HEK293 (cell line): ENCODE data around the gene PKMYT1.

Source experiments
- BCL11A ChIP-seq: fragments of 450-650 bp; formaldehyde crosslinking; IDR thresholded peaks from 2 replicates; pipeline ENCODE4 v1.5.1; 2016; ENCODE audit warnings: low read depth, missing biosample characterization, missing genetic modification characterization
- EGR2 ChIP-seq: fragments of 450-650 bp; formaldehyde crosslinking; IDR thresholded peaks from 2 replicates; pipeline ENCODE4 v1.5.1; 2016; ENCODE audit warnings: low read depth, missing biosample characterization, missing genetic modification characterization
- HOXC10 ChIP-seq: sonication (generic); formaldehyde crosslinking; IDR thresholded peaks from 2 replicates; pipeline ENCODE4 v1.8.1; 2023; ENCODE audit warnings: mild to moderate bottlenecking, missing genetic modification reagents
- MEIS1 ChIP-seq: sonication (generic); formaldehyde crosslinking; IDR thresholded peaks from 2 replicates; pipeline ENCODE4 v1.8.1; 2022; ENCODE audit warnings: missing genetic modification reagents, mild to moderate bottlenecking, borderline replicate concordance
- MYNN ChIP-seq: fragments of 450-650 bp; formaldehyde crosslinking; IDR thresholded peaks from 2 replicates; pipeline ENCODE4 v1.5.1; 2016; ENCODE audit warnings: missing biosample characterization, missing genetic modification characterization, borderline replicate concordance
- MZF1 ChIP-seq: fragments of 450-650 bp; formaldehyde crosslinking; IDR thresholded peaks from 2 replicates; pipeline ENCODE4 v1.5.1; 2017; ENCODE audit warnings: missing biosample characterization, missing genetic modification characterization, borderline replicate concordance
- SP2 ChIP-seq: fragments of 450-650 bp; formaldehyde crosslinking; IDR thresholded peaks from 2 replicates; pipeline ENCODE4 v1.5.1; 2016; ENCODE audit warnings: missing biosample characterization, missing genetic modification characterization
- ZBTB48 ChIP-seq: fragments of 450-650 bp; formaldehyde crosslinking; IDR thresholded peaks from 2 replicates; pipeline ENCODE4 v1.5.1; 2016; ENCODE audit warnings: missing biosample characterization, missing genetic modification characterization
- ZBTB8A ChIP-seq: fragments of 450-650 bp; formaldehyde crosslinking; IDR thresholded peaks from 2 replicates; pipeline ENCODE4 v1.5.1; 2016; ENCODE audit warnings: missing biosample characterization, missing genetic modification characterization
- ZFHX2 ChIP-seq: fragments of 450-650 bp; formaldehyde crosslinking; conservative IDR thresholded peaks from 2 replicates; pipeline ENCODE4 v1.5.1; 2016; ENCODE audit warnings: missing biosample characterization, missing genetic modification characterization
- ZNF112 ChIP-seq: fragments of 450-650 bp; formaldehyde crosslinking; IDR thresholded peaks from 2 replicates; pipeline ENCODE4 v1.5.0; 2017; ENCODE audit warnings: missing biosample characterization, missing genetic modification characterization
- ZNF121 ChIP-seq: fragments of 450-650 bp; formaldehyde crosslinking; IDR thresholded peaks from 2 replicates; pipeline ENCODE4 v1.5.1; 2016; ENCODE audit warnings: missing biosample characterization, missing genetic modification characterization
- ZNF132 ChIP-seq: fragments of 450-650 bp; formaldehyde crosslinking; IDR thresholded peaks from 2 replicates; pipeline ENCODE4 v1.5.1; 2017; ENCODE audit warnings: missing biosample characterization, missing genetic modification characterization, borderline replicate concordance
- ZNF19 ChIP-seq: fragments of 450-650 bp; formaldehyde crosslinking; IDR thresholded peaks from 2 replicates; pipeline ENCODE4; 2016; ENCODE audit warnings: missing biosample characterization, missing genetic modification characterization, low read depth
- ZNF239 ChIP-seq: fragments of 450-650 bp; formaldehyde crosslinking; IDR thresholded peaks from 2 replicates; pipeline ENCODE4 v1.5.1; 2016; ENCODE audit warnings: missing biosample characterization, missing genetic modification characterization
- ZNF274 ChIP-seq, 2 experiments: fragments of 200-500 bp in 1 of 2; fragments of 450-650 bp in 1 of 2; sonication (Bioruptor generic) in 1 of 2; formaldehyde crosslinking in 1 of 2; IDR thresholded peaks; 2 replicates each; pipeline versions ENCODE4 v1.5.1 to v1.6.1; 2014 to 2016; ENCODE audit warnings: borderline replicate concordance in 1 of 2, inconsistent platforms in 1 of 2, low read length in 1 of 2, missing biosample characterization in 1 of 2, missing genetic modification characterization in 1 of 2
- ZNF341 ChIP-seq: fragments of 450-650 bp; formaldehyde crosslinking; IDR thresholded peaks from 2 replicates; pipeline ENCODE4; 2016; ENCODE audit warnings: low read depth, missing biosample characterization, missing genetic modification characterization
- ZNF354C ChIP-seq: fragments of 450-650 bp; formaldehyde crosslinking; IDR thresholded peaks from 2 replicates; pipeline ENCODE4 v1.5.1; 2016; ENCODE audit warnings: missing biosample characterization, missing genetic modification characterization, low read depth, borderline replicate concordance
- ZNF366 ChIP-seq: fragments of 450-650 bp; formaldehyde crosslinking; conservative IDR thresholded peaks from 2 replicates; pipeline ENCODE4 v1.5.1; 2016; ENCODE audit warnings: missing biosample characterization, missing genetic modification characterization
- ZNF544 ChIP-seq: fragments of 450-650 bp; formaldehyde crosslinking; IDR thresholded peaks from 2 replicates; pipeline ENCODE4 v1.5.0; 2017; ENCODE audit warnings: missing biosample characterization, missing genetic modification characterization
- ZNF549 ChIP-seq: fragments of 450-650 bp; IDR thresholded peaks from 2 replicates; pipeline ENCODE4 v1.5.1; 2018; ENCODE audit warnings: missing biosample characterization, missing genetic modification characterization, mild to moderate bottlenecking, inconsistent platforms, moderate library complexity
- ZNF555 ChIP-seq: fragments of 450-650 bp; formaldehyde crosslinking; conservative IDR thresholded peaks from 2 replicates; pipeline ENCODE4 v1.5.1; 2017; ENCODE audit warnings: missing biosample characterization, mild to moderate bottlenecking, missing genetic modification characterization, inconsistent platforms
- ZNF623 ChIP-seq: fragments of 450-650 bp; formaldehyde crosslinking; IDR thresholded peaks from 2 replicates; pipeline ENCODE4 v1.5.1; 2016; ENCODE audit warnings: missing biosample characterization, missing genetic modification characterization
- ZNF658 ChIP-seq: fragments of 450-650 bp; formaldehyde crosslinking; IDR thresholded peaks from 2 replicates; pipeline ENCODE4; 2016; ENCODE audit warnings: missing biosample characterization, missing genetic modification characterization
- ZNF660 ChIP-seq: fragments of 450-650 bp; IDR thresholded peaks from 2 replicates; pipeline ENCODE4 v1.5.1; 2018; ENCODE audit warnings: missing biosample characterization, mild to moderate bottlenecking, missing genetic modification characterization
- ZNF677 ChIP-seq: fragments of 450-650 bp; IDR thresholded peaks from 2 replicates; pipeline ENCODE4 v1.5.0; 2018; ENCODE audit warnings: missing biosample characterization, mild to moderate bottlenecking, missing genetic modification characterization, moderate library complexity
- ZNF768 ChIP-seq: fragments of 450-650 bp; formaldehyde crosslinking; IDR thresholded peaks from 2 replicates; pipeline ENCODE4 v1.5.1; 2018; ENCODE audit warnings: missing biosample characterization, mild to moderate bottlenecking, missing genetic modification characterization
- ZSCAN30 ChIP-seq: fragments of 450-650 bp; IDR thresholded peaks from 2 replicates; pipeline ENCODE4 v1.5.1; 2018; ENCODE audit warnings: missing biosample characterization, mild to moderate bottlenecking, missing genetic modification characterization, moderate library complexity
- ZXDB ChIP-seq: fragments of 450-650 bp; formaldehyde crosslinking; IDR thresholded peaks from 2 replicates; pipeline ENCODE4 v1.5.1; 2016; ENCODE audit warnings: missing biosample characterization, missing genetic modification characterization
- TF ChIP-seq, protein P1 (sequence below): IDR thresholded peaks from 2 replicates; pipeline ENCODE4 v1.6.1; 2011; ENCODE audit warnings: mild to moderate bottlenecking, low read depth, low read length, borderline replicate concordance
- TF ChIP-seq, protein P2 (sequence below): fragments of 450-650 bp; formaldehyde crosslinking; IDR thresholded peaks from 2 replicates; pipeline ENCODE4; 2016; ENCODE audit warnings: missing biosample characterization, missing genetic modification characterization
- TF ChIP-seq, protein P3 (sequence below): fragments of 450-650 bp; formaldehyde crosslinking; IDR thresholded peaks from 2 replicates; pipeline ENCODE4 v1.5.1; 2017; ENCODE audit warnings: missing biosample characterization, missing genetic modification characterization
- TF ChIP-seq, protein P4 (sequence below): fragments of 450-650 bp; formaldehyde crosslinking; IDR thresholded peaks from 2 replicates; pipeline ENCODE4 v1.5.1; 2016; ENCODE audit warnings: missing biosample characterization, missing genetic modification characterization
- TF ChIP-seq, protein P5 (sequence below): fragments of 450-650 bp; formaldehyde crosslinking; IDR thresholded peaks from 2 replicates; pipeline ENCODE4 v1.5.1; 2016; ENCODE audit warnings: missing biosample characterization, missing genetic modification characterization

The PKMYT1 gene

DNA sequence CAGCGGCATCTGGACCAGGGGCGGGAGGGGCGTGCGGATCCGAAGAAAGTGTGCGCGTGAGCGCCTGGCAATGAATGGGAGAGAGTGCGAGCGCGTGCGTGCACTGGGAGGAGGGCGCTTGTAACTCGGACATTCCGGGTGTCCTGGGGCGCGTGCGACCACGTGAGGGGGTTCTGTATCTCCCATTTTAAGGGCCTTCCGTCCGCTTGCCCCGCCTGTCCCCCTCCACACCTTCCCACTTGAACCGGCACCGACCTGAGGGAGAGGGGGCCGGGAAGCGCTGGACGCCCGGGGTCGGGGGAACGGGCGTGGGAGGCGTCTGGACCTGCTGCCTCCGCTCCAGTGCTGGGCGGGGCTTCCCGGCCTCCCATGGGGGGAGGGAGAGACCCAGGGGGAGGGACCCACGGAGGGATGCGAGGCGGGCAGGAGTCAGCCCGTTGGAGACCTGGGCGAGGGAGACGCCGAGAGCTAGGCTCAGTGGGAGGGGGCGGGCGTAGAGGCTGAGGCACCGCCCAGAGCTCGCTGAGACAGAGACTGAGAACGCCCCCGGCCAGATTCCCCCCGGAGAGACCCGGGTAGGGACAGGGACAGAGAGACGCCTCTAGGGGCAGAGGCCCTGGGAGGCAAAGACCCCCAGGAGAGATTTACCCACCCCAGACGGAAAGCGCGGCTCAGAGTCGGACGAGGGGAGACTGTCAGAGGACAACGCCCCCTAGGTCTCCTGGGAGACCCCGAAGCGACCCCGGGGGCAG is 16.3 kb downstream of the PKMYT1 start, which contains the start of gene KREMEN2 (continued):
- TF ChIP-seq, protein P1, sequence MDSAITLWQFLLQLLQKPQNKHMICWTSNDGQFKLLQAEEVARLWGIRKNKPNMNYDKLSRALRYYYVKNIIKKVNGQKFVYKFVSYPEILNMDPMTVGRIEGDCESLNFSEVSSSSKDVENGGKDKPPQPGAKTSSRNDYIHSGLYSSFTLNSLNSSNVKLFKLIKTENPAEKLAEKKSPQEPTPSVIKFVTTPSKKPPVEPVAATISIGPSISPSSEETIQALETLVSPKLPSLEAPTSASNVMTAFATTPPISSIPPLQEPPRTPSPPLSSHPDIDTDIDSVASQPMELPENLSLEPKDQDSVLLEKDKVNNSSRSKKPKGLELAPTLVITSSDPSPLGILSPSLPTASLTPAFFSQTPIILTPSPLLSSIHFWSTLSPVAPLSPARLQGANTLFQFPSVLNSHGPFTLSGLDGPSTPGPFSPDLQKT, result no peak
- TF ChIP-seq ZFHX2 (tag by site-specific recombination) (peak; percentile 91), MYNN (tag by site-specific recombination) (no peak), ZNF768 (no peak), ZNF623 (tag by site-specific recombination) (no peak), ZBTB8A (peak; percentile 95), ZBTB48 (no peak), EGR2 (tag by site-specific recombination) (peak; percentile 87), ZNF354C (tag by site-specific recombination) (no peak), MZF1 (no peak), ZNF549 (tag by site-specific recombination) (no peak), ZNF658 (tag by site-specific recombination) (no peak), ZNF112 (tag by site-specific recombination) (no peak), ZNF660 (tag by site-specific recombination) (no peak), ZNF19 (tag by site-specific recombination) (no peak), ZXDB (tag by site-specific recombination) (no peak), ZNF132 (tag by site-specific recombination) (no peak), ZNF274 (IDR thresholded peaks at IDR 0.05; ENCODE audit: low read length) (no peak), ZNF274 (tag by site-specific recombination; IDR thresholded peaks at IDR 0.05; ENCODE audit: borderline replicate concordance) (no peak), ZSCAN30 (peak; percentile 14; the same call in 1 of the 2 replicates), ZNF366 (peak; percentile 35), ZNF121 (no peak), HOXC10 (no peak), BCL11A (peak; percentile 65; the same call in 1 of the 2 replicates), ZNF341 (tag by site-specific recombination) (peak; percentile 83), ZNF677 (tag by site-specific recombination) (no peak), ZNF239 (tag by site-specific recombination) (no peak), SP2 (peak; percentile 93), MEIS1 (no peak), ZNF555 (tag by site-specific recombination) (no peak), ZNF544 (tag by site-specific recombination) (no peak)
- TF ChIP-seq, protein P2, sequence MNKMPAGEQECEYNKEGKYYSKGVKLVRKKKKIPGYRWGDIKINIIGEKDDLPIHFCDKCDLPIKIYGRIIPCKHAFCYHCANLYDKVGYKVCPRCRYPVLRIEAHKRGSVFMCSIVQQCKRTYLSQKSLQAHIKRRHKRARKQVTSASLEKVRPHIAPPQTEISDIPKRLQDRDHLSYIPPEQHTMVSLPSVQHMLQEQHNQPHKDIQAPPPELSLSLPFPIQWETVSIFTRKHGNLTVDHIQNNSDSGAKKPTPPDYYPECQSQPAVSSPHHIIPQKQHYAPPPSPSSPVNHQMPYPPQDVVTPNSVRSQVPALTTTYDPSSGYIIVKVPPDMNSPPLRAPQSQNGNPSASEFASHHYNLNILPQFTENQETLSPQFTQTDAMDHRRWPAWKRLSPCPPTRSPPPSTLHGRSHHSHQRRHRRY (tag by site-specific recombination), result peak; percentile 34; the same call in 1 of the 2 replicates
- TF ChIP-seq, protein P3, sequence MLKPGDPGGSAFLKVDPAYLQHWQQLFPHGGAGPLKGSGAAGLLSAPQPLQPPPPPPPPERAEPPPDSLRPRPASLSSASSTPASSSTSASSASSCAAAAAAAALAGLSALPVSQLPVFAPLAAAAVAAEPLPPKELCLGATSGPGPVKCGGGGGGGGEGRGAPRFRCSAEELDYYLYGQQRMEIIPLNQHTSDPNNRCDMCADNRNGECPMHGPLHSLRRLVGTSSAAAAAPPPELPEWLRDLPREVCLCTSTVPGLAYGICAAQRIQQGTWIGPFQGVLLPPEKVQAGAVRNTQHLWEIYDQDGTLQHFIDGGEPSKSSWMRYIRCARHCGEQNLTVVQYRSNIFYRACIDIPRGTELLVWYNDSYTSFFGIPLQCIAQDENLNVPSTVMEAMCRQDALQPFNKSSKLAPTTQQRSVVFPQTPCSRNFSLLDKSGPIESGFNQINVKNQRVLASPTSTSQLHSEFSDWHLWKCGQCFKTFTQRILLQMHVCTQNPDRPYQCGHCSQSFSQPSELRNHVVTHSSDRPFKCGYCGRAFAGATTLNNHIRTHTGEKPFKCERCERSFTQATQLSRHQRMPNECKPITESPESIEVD (tag by site-specific recombination), result no peak
- TF ChIP-seq, protein P4, sequence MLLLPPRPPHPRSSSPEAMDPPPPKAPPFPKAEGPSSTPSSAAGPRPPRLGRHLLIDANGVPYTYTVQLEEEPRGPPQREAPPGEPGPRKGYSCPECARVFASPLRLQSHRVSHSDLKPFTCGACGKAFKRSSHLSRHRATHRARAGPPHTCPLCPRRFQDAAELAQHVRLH (tag by site-specific recombination), result 0 out of 2 replicates have a peak, but pooled peaks have one; percentile 27
- TF ChIP-seq, protein P5, sequence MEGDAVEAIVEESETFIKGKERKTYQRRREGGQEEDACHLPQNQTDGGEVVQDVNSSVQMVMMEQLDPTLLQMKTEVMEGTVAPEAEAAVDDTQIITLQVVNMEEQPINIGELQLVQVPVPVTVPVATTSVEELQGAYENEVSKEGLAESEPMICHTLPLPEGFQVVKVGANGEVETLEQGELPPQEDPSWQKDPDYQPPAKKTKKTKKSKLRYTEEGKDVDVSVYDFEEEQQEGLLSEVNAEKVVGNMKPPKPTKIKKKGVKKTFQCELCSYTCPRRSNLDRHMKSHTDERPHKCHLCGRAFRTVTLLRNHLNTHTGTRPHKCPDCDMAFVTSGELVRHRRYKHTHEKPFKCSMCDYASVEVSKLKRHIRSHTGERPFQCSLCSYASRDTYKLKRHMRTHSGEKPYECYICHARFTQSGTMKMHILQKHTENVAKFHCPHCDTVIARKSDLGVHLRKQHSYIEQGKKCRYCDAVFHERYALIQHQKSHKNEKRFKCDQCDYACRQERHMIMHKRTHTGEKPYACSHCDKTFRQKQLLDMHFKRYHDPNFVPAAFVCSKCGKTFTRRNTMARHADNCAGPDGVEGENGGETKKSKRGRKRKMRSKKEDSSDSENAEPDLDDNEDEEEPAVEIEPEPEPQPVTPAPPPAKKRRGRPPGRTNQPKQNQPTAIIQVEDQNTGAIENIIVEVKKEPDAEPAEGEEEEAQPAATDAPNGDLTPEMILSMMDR (tag by site-specific recombination), result peak; percentile 41; the same call in 1 of the 2 replicates
